GM12874 (cell line): Measurements from ENCODE around the gene ZDHHC19.

Experiments used
- CTCF ChIP-seq: IDR thresholded peaks from 2 replicates; pipeline ENCODE4 v1.5.1; 2011; ENCODE audit warnings: low read depth, mild to moderate bottlenecking, control low read depth, low read length, moderate library complexity; ENCODE audit not compliant: insufficient read depth

Gene ZDHHC19

GRCh38 chr3:196216089-196216564 is 4.9 kb upstream of the ZDHHC19 start, which contains the start of gene SLC51A:
TSS of gene SLC51A (plus strand) at chr3:196216534. CDS start at chr3:196216713, 179 bp downstream.
- TF ChIP-seq CTCF = no peak

- TF ChIP-seq CTCF = no peak
Measured at GRCh38 chr3:196215493-196216020, 4.4 kb upstream of the ZDHHC19 start.

- no peak for TF ChIP-seq CTCF
Measured at GRCh38 chr3:196214783-196215441, 3.7 kb upstream of the ZDHHC19 start.

- TF ChIP-seq CTCF = no peak
Measured at GRCh38 chr3:196208942-196209695, 2.1 kb downstream of the ZDHHC19 start.

- no peak for TF ChIP-seq CTCF
Measured at GRCh38 chr3:196207833-196208607, 3.2 kb downstream of the ZDHHC19 start.

- TF ChIP-seq CTCF = no peak
Measured at GRCh38 chr3:196207159-196207832, 3.9 kb downstream of the ZDHHC19 start.
